8988T (cell line): ENCODE measurements around the gene PI4KA.
"Not testable (repeated sequence)": the region's sequence is repeated elsewhere in the genome, so short reads cannot be mapped to it uniquely, and the experiment has no call there.

Source experiments
- DNase-seq: peaks from one replicate; pipeline ENCODE4 v3.0.0; 2011

Gene PI4KA

GRCh38 chr22:20662524-20663036 is 196.0 kb downstream of the PI4KA start:
- not testable (repeated sequence) for DNase-seq

- DNase-seq: no peak
Observed at GRCh38 chr22:20661473-20661872, 197.1 kb downstream of the PI4KA start.

GRCh38 chr22:20660441-20661054 is 198.1 kb downstream of the PI4KA start:
- DNase-seq: no peak

- no peak for DNase-seq
Observed at GRCh38 chr22:20659920-20660319, 198.7 kb downstream of the PI4KA start.

- DNase-seq: no peak
Observed at GRCh38 chr22:20659258-20659657, 199.4 kb downstream of the PI4KA start.

GRCh38 chr22:20658433-20659222 is 200.0 kb downstream of the PI4KA start:
- no peak for DNase-seq

- no peak for DNase-seq
Observed at GRCh38 chr22:20657963-20658362, 200.6 kb downstream of the PI4KA start.
